H9 (cell line): ENCODE results near the gene FBXO10. TPM values are rescaled to one million over a fixed set of nuclear protein-coding genes. Genes with fewer than 3 reads are reported as not detected.

ENCODE experiments used
- DNase-seq: peaks from one replicate; pipeline ENCODE4 v3.0.0-alpha.2; 2017
- H2AFZ ChIP-seq: one replicate; pipeline ENCODE4 v1.6.1; 2013; ENCODE audit warnings: mild to moderate bottlenecking, low read length, control low read depth, moderate library complexity
- H2AK5ac ChIP-seq: 2 replicates; pipeline ENCODE4 v1.6.1; 2013; ENCODE audit warnings: low read length, control low read depth, mixed read lengths; ENCODE audit not compliant: insufficient read length
- H2BK120ac ChIP-seq: one replicate; pipeline ENCODE4 v1.6.1; 2013; ENCODE audit warnings: low read depth, mild to moderate bottlenecking, low read length, control low read depth, inconsistent platforms; ENCODE audit not compliant: poor library complexity, severe bottlenecking
- H2BK12ac ChIP-seq: 2 replicates; pipeline ENCODE4 v1.6.1; 2013; ENCODE audit warnings: low read length, control low read depth, mixed read lengths, low read depth; ENCODE audit not compliant: insufficient read length
- H2BK15ac ChIP-seq: 2 replicates; pipeline ENCODE4 v1.6.1; 2013; ENCODE audit warnings: low read depth, low read length, control low read depth
- H2BK20ac ChIP-seq: one replicate; pipeline ENCODE4 v1.6.1; 2013; ENCODE audit warnings: low read depth, mild to moderate bottlenecking, low read length, control low read depth, inconsistent platforms; ENCODE audit not compliant: poor library complexity, severe bottlenecking
- H2BK5ac ChIP-seq: 2 replicates; pipeline ENCODE4 v1.6.1; 2013; ENCODE audit warnings: low read length, control low read depth, mixed read lengths; ENCODE audit not compliant: insufficient read length
- H3K14ac ChIP-seq: 2 replicates; pipeline ENCODE4 v1.6.1; 2013; ENCODE audit warnings: low read length, control low read depth; ENCODE audit not compliant: insufficient read depth
- H3K18ac ChIP-seq: 2 replicates; pipeline ENCODE4 v1.6.1; 2013; ENCODE audit warnings: low read depth, mild to moderate bottlenecking, mixed read lengths, low read length, control low read depth; ENCODE audit not compliant: insufficient read length
- H3K23ac ChIP-seq: 2 replicates; pipeline ENCODE4 v1.6.1; 2013; ENCODE audit warnings: low read length, control low read depth, mixed read lengths, low read depth; ENCODE audit not compliant: insufficient read length
- H3K23me2 ChIP-seq: 2 replicates; pipeline ENCODE4 v1.6.1; 2013; ENCODE audit warnings: low read depth, mild to moderate bottlenecking, mixed read lengths, low read length, control low read depth; ENCODE audit not compliant: insufficient read length, poor library complexity, severe bottlenecking
- H3K27ac ChIP-seq: 2 replicates; pipeline ENCODE4 v1.5.1; 2013; ENCODE audit warnings: low read length, control low read depth, mixed read lengths, low read depth; ENCODE audit not compliant: insufficient read length
- H3K27me3 ChIP-seq: 2 replicates; pipeline ENCODE4 v1.6.1; 2013; ENCODE audit warnings: low read length, control low read depth, inconsistent platforms; ENCODE audit not compliant: insufficient read depth
- H3K4ac ChIP-seq: 2 replicates; pipeline ENCODE4 v1.6.1; 2013; ENCODE audit warnings: low read depth, mild to moderate bottlenecking, control low read depth, inconsistent platforms, low read length, moderate library complexity
- H3K4me1 ChIP-seq: 2 replicates; pipeline ENCODE4 v1.6.1; 2013; ENCODE audit warnings: low read length, control low read depth, inconsistent platforms; ENCODE audit not compliant: insufficient read depth
- H3K4me2 ChIP-seq: 2 replicates; pipeline ENCODE4 v1.6.1; 2013; ENCODE audit warnings: low read length, control low read depth, mixed read lengths; ENCODE audit not compliant: insufficient read length, insufficient read depth
- H3K56ac ChIP-seq: 2 replicates; pipeline ENCODE4 v1.6.1; 2013; ENCODE audit warnings: low read depth, mild to moderate bottlenecking, mixed read lengths, low read length, control low read depth; ENCODE audit not compliant: insufficient read length
- H3K79me1 ChIP-seq: 2 replicates; pipeline ENCODE4 v1.6.1; 2013; ENCODE audit warnings: low read depth, mild to moderate bottlenecking, moderate library complexity, low read length, control low read depth, inconsistent platforms; ENCODE audit not compliant: insufficient read depth, poor library complexity, severe bottlenecking
- H3K79me2 ChIP-seq: 2 replicates; pipeline ENCODE4 v1.6.1; 2013; ENCODE audit warnings: low read length, control low read depth, inconsistent platforms; ENCODE audit not compliant: insufficient read depth
- H3K9ac ChIP-seq: 2 replicates; pipeline ENCODE4 v1.6.1; 2013; ENCODE audit warnings: low read length, control low read depth, mixed read lengths; ENCODE audit not compliant: insufficient read length; ENCODE audit errors: extremely low read depth
- H3K9me3 ChIP-seq: one replicate; pipeline ENCODE4 v1.6.1; 2013; ENCODE audit warnings: low read depth, low read length, inconsistent platforms; ENCODE audit not compliant: control insufficient read depth
- H3T11ph ChIP-seq: one replicate; pipeline ENCODE4 v1.6.1; 2013; ENCODE audit warnings: mild to moderate bottlenecking, low read length, control low read depth, inconsistent platforms
- H4K20me1 ChIP-seq: one replicate; pipeline ENCODE4 v1.6.1; 2013; ENCODE audit not compliant: control insufficient read depth, insufficient read length, insufficient read depth
- H4K5ac ChIP-seq: 2 replicates; pipeline ENCODE4 v1.6.1; 2013; ENCODE audit warnings: low read depth, mild to moderate bottlenecking, mixed read lengths, low read length, control low read depth; ENCODE audit not compliant: insufficient read length
- H4K8ac ChIP-seq: replicated peaks from 2 replicates; pipeline ENCODE4 v1.6.1; 2013; ENCODE audit warnings: low read length, control low read depth, mixed read lengths, low read depth; ENCODE audit not compliant: insufficient read length
- H4K91ac ChIP-seq: 2 replicates; pipeline ENCODE4 v1.6.1; 2013; ENCODE audit warnings: low read depth, mild to moderate bottlenecking, moderate library complexity, mixed read lengths, low read length, control low read depth; ENCODE audit not compliant: insufficient read length
- H3K27ac Mint-ChIP-seq, 3 experiments: 2 replicates in 2 of 3; 3 replicates in 1 of 3; pipeline ENCODE4 v1.8.0; 2020 to 2021; ENCODE audit warnings: mixed read lengths in 3 of 3, mild to moderate bottlenecking in 1 of 3, moderate library complexity in 1 of 3
- H3K27me3 Mint-ChIP-seq: 2 replicates; pipeline ENCODE4 v1.8.0; 2021; ENCODE audit warnings: low read depth, mild to moderate bottlenecking, moderate library complexity, mixed read lengths
- H3K36me3 Mint-ChIP-seq, 3 experiments: 2 replicates in 2 of 3; 3 replicates in 1 of 3; pipeline ENCODE4 v1.8.0; 2020 to 2021; ENCODE audit warnings: low read depth in 3 of 3, mixed read lengths in 3 of 3; ENCODE audit not compliant: insufficient read depth in 1 of 3
- H3K4me1 Mint-ChIP-seq, 2 experiments: 2 replicates each; pipeline ENCODE4 v1.8.0; 2020; ENCODE audit warnings: mixed read lengths in 2 of 2
- H3K4me3 Mint-ChIP-seq, 2 experiments: 2 replicates in 1 of 2; 3 replicates in 1 of 2; pipeline ENCODE4 v1.8.0; 2020 to 2021; ENCODE audit warnings: mild to moderate bottlenecking in 2 of 2, mixed read lengths in 2 of 2, moderate library complexity in 1 of 2
- H3K9me3 Mint-ChIP-seq, 2 experiments: 2 replicates in 1 of 2; 3 replicates in 1 of 2; pipeline ENCODE4 v1.8.0; 2020; ENCODE audit warnings: mild to moderate bottlenecking in 2 of 2, mixed read lengths in 2 of 2, moderate library complexity in 1 of 2
- CTCF ChIP-seq: fragments of 200-600 bp; sonication (generic); conservative IDR thresholded peaks from 3 replicates; pipeline ENCODE4 v1.8.0; 2021; ENCODE audit warnings: antibody characterized with exemption, mild to moderate bottlenecking
- WGBS: extraction: QIAGEN DNeasy Blood & Tissue Kit; methylation state at CpG from one replicate; pipeline ENCODE4 v1.1.7; 2013; ENCODE audit warnings: missing lambda C conversion rate, low lambda C conversion rate, mixed read lengths; ENCODE audit not compliant: insufficient read length; ENCODE audit errors: extremely low coverage; 5-methylcytosine and 5-hydroxymethylcytosine counted together
- total RNA-seq: library from RNA; stranded (reverse); gene quantifications from 2 replicates; pipeline ENCODE4 v1.2.1, GENCODE V29; 2021

FBXO10 gene
- total RNA-seq, 1 experiment from 2014 or later, result 16.8 TPM

- DNase-seq, result no peak
- Histone ChIP-seq H2AK5ac (no peak overlapping the region), H4K91ac (no peak overlapping the region), H2BK5ac (no peak overlapping the region), H3K14ac (no peak overlapping the region), H2AFZ (no peak overlapping the region), H3K27me3 (no peaks in the 10 kb centered on the region), H2BK120ac (no peak overlapping the region), H3K18ac (no peak overlapping the region), H3K4me2 (no peak overlapping the region), H3K27ac (no peak overlapping the region), H3K4ac (no peak overlapping the region), H2BK12ac (no peak overlapping the region), H3K23me2 (no peaks in the 10 kb centered on the region), H4K5ac (no peak overlapping the region), H4K8ac (no peak overlapping the region), H3K9ac (no peak overlapping the region), H3K4me1 (peaks cover 7% of the 10 kb centered on the region), H3K9me3 (no peaks in the 10 kb centered on the region), H3K56ac (no peak overlapping the region), H3K79me2 (no peaks in the 10 kb centered on the region; the same call in 1 of the 2 replicates), H3K23ac (no peak overlapping the region), H2BK15ac (no peak overlapping the region), H4K20me1 (no peaks in the 10 kb centered on the region), H2BK20ac (no peak overlapping the region), H3T11ph (no peak overlapping the region), H3K79me1 (no peaks in the 10 kb centered on the region)
- Mint-ChIP-seq H3K4me1 (peaks cover 23 to 38% of the 10 kb centered on the region in 2 experiments), H3K27ac (no peak overlapping the region), H3K4me3 (no peak overlapping the region), H3K27me3 (peaks cover 2% of the 10 kb centered on the region; the same call in 1 of the 2 replicates), H3K36me3 (peaks cover 29 to 30% (median 29%) of the 10 kb centered on the region in 3 experiments), H3K9me3 (peaks cover 23 to 24% of the 10 kb centered on the region in 2 experiments)
- TF ChIP-seq CTCF, result no peak
- no CpG with 5 or more reads among the region's 3 CpGs for WGBS
These were observed 12.2 kb downstream of the FBXO10 start for GRCh38 chr9:37563806-37564513.
